GM12878 (cell line): ENCODE results near the gene RTP3. TPM values are rescaled to one million over a fixed set of nuclear protein-coding genes. Genes with fewer than 3 reads are reported as not detected.

Source experiments
- ATAC-seq: fragments of 200-7000 bp; cut with Tn5 transposase; 3 replicates; pipeline ENCODE4 v1.9.1; 2020; ENCODE audit warnings: mild to moderate bottlenecking, moderate library complexity
- BruUV-seq: library from RNA; stranded (reverse); fragments of 400-500 nt; replicated peaks from 2 replicates; lab custom pipeline; 2021; lab: Mats Ljungman, UMichigan
- CTCF ChIA-PET: fragments of 300-600 bp; sonication (Branson Sonifier 250); formaldehyde crosslinking; extraction: SDS; loops from one replicate; lab custom pipeline; 2021; ENCODE audit warnings: inconsistent platforms; lab: Yijun Ruan, JAX
- POLR2A ChIA-PET: fragments of 350-600 bp; formaldehyde crosslinking; extraction: SDS; loops from one replicate; lab custom pipeline; 2021; ENCODE audit warnings: inconsistent platforms; lab: Charles Lee
- RAD21 ChIA-PET: fragments of 300-600 bp; sonication (Branson Sonifier 250); formaldehyde crosslinking; loops from one replicate; lab custom pipeline; 2023; ENCODE audit warnings: antibody characterized with exemption; ENCODE audit not compliant: unreplicated experiment; lab: Charles Lee
- SMC1A ChIA-PET: fragments of 300-600 bp; sonication (Branson Sonifier 250); formaldehyde crosslinking; loops from one replicate; lab custom pipeline; 2023; ENCODE audit not compliant: unreplicated experiment, uncharacterized antibody; lab: Charles Lee
- DNase-seq: peaks from one replicate; pipeline ENCODE4 v3.0.0-alpha.2; 2011; ENCODE audit warnings: low read depth, low spot score
- FAIRE-seq: peaks from 3 replicates; lab custom pipeline; 2011; peaks lifted over from hg19 to GRCh38; lab: Jason Lieb, UNC
- H2AFZ ChIP-seq: 2 replicates; pipeline ENCODE4 v1.6.0; 2011; ENCODE audit warnings: low read depth, low read length, control low read depth; ENCODE audit not compliant: control insufficient read depth
- H3K27ac ChIP-seq: 2 replicates; pipeline ENCODE4 v1.5.1; 2011; ENCODE audit warnings: control low read depth; ENCODE audit not compliant: control insufficient read depth, insufficient read depth
- H3K27me3 ChIP-seq, 2 experiments: replicated peaks in 1 of 2; 2 replicates each; pipeline versions ENCODE4 v1.6.0 to v1.6.1; 2011; ENCODE audit warnings: low read length in 1 of 2; ENCODE audit not compliant: control insufficient read depth in 2 of 2, insufficient read depth in 2 of 2
- H3K36me3 ChIP-seq, 2 experiments: 2 replicates each; pipeline ENCODE4 v1.5.1; 2011; ENCODE audit warnings: low read length in 1 of 2; ENCODE audit not compliant: control insufficient read depth in 2 of 2, insufficient read depth in 2 of 2
- H3K4me1 ChIP-seq: 2 replicates; pipeline ENCODE4 v1.6.1; 2011; ENCODE audit warnings: mild to moderate bottlenecking, low read length, moderate library complexity, mixed read lengths; ENCODE audit not compliant: control insufficient read depth, insufficient read depth
- H3K4me2 ChIP-seq: 2 replicates; pipeline ENCODE4 v1.6.0; 2011; ENCODE audit warnings: control low read depth; ENCODE audit not compliant: control insufficient read depth, insufficient read depth
- H3K4me3 ChIP-seq: fragments of 200-600 bp; sonication (generic); 2 replicates; pipeline ENCODE4 v1.5.1; 2016
- H3K79me2 ChIP-seq: 2 replicates; pipeline ENCODE4 v1.6.0; 2011; ENCODE audit warnings: low read length; ENCODE audit not compliant: control insufficient read depth, insufficient read depth
- H3K9ac ChIP-seq: 2 replicates; pipeline ENCODE4 v1.8.0; 2011; ENCODE audit warnings: low read length, control low read depth, mixed read lengths; ENCODE audit not compliant: control insufficient read depth, insufficient read depth
- H3K9me3 ChIP-seq: replicated peaks from 3 replicates; pipeline ENCODE4 v1.5.1; 2011; ENCODE audit warnings: mild to moderate bottlenecking, low read length; ENCODE audit not compliant: control insufficient read depth, insufficient read depth
- H4K20me1 ChIP-seq: 2 replicates; pipeline ENCODE4 v1.6.0; 2011; ENCODE audit not compliant: control insufficient read depth, insufficient read depth
- BCL11A ChIP-seq: IDR thresholded peaks from 2 replicates; pipeline ENCODE4 v1.6.1; 2011; ENCODE audit warnings: low read depth, low read length
- CEBPB ChIP-seq, 2 experiments: fragments of 150-350 bp in 1 of 2; IDR thresholded peaks; 2 replicates each; pipeline ENCODE4 v1.6.1; 2012 to 2014; ENCODE audit warnings: low read depth in 2 of 2, low read length in 2 of 2, borderline replicate concordance in 1 of 2, inconsistent platforms in 1 of 2
- CREB1 ChIP-seq: IDR thresholded peaks from 2 replicates; pipeline ENCODE4 v1.6.1; 2012; ENCODE audit warnings: low read depth, mild to moderate bottlenecking, inconsistent platforms
- CREM ChIP-seq: IDR thresholded peaks from 2 replicates; pipeline ENCODE4 v1.6.1; 2014; ENCODE audit warnings: antibody characterized with exemption, low read depth
- FOXK2 ChIP-seq: fragments of 450-650 bp; IDR thresholded peaks from 2 replicates; pipeline ENCODE4 v1.6.1; 2017; ENCODE audit warnings: mild to moderate bottlenecking, moderate library complexity
- HDAC6 ChIP-seq: fragments of 200-600 bp; sonication (generic); IDR thresholded peaks from one replicate; pipeline ENCODE4 v1.8.0; 2017; ENCODE audit warnings: antibody characterized with exemption; ENCODE audit not compliant: unreplicated experiment
- JUNB ChIP-seq: IDR thresholded peaks from 2 replicates; pipeline ENCODE4 v1.6.1; 2016; ENCODE audit warnings: antibody characterized with exemption, mild to moderate bottlenecking
- MEF2A ChIP-seq: IDR thresholded peaks from 2 replicates; pipeline ENCODE4 v1.6.1; 2011; ENCODE audit warnings: low read depth, mild to moderate bottlenecking, low read length, moderate library complexity; ENCODE audit not compliant: insufficient read depth
- MXI1 ChIP-seq: fragments of 150-350 bp; IDR thresholded peaks from 2 replicates; pipeline ENCODE4 v1.6.1; 2011; ENCODE audit warnings: low read depth, mild to moderate bottlenecking, inconsistent platforms, low read length, improper control_type of control experiment
- SMARCA5 ChIP-seq: fragments of 450-650 bp; IDR thresholded peaks from 2 replicates; pipeline ENCODE4 v1.6.1; 2017; ENCODE audit warnings: mild to moderate bottlenecking
- TBL1XR1 ChIP-seq: IDR thresholded peaks from 2 replicates; pipeline ENCODE4 v1.6.1; 2012; ENCODE audit warnings: low read depth, low read length, improper control_type of control experiment
- WGBS: methylation state at CpG from one replicate; pipeline ENCODE4 v1.1.6; 2016; ENCODE audit warnings: low lambda C conversion rate; ENCODE audit not compliant: insufficient replicate concordance, insufficient coverage; ENCODE audit errors: missing lambda C conversion rate; 5-methylcytosine and 5-hydroxymethylcytosine counted together
- in situ Hi-C: fragments of 300-500 bp; cut with MboI; formaldehyde crosslinking; loops from 9 replicates; pipeline ENCODE4 v1.14.3; 2018; ENCODE audit warnings: mixed read lengths
- intact Hi-C: fragments of 100-400 bp; cut with micrococcal nuclease; formaldehyde crosslinking; loops from one replicate; pipeline ENCODE4 v1.14.2; 2022; ENCODE audit not compliant: unreplicated experiment
- polyA plus RNA-seq, 11 experiments: library from polyadenylated mRNA; depleted of rRNA in 4 of 11; unstranded in 6 of 11; stranded (reverse) in 5 of 11; fragments of >200 nt; fragmentation: Nextera tagmentation in 4 of 11; fragmentation: Illumina TruSeq in 1 of 11; extraction: Ambion mirVana in 4 of 11; extraction: Trizol in 1 of 11; gene quantifications; 1 replicate in 1 of 11; 2 replicates in 10 of 11; pipeline versions ENCODE4 v1.2.1 to v1.2.3, GENCODE V29; 2011 to 2016; ENCODE audit warnings: inconsistent platforms in 2 of 11, missing spikeins in 2 of 11, low read depth in 1 of 11
- total RNA-seq, 4 experiments: library from RNA; depleted of rRNA in 3 of 4; stranded (reverse); fragments of >200 nt in 3 of 4; fragmentation: Illumina TruSeq in 1 of 4; extraction: Trizol in 1 of 4; gene quantifications; 2 replicates each; pipeline versions ENCODE4 v1.2.1 to v1.2.3, GENCODE V29; 2013 to 2021
- TF ChIP-seq, protein P1 (sequence below): IDR thresholded peaks from 2 replicates; pipeline ENCODE4 v1.6.1; 2011; ENCODE audit warnings: borderline replicate concordance, low read depth, mild to moderate bottlenecking, moderate library complexity, mixed read lengths, low read length; ENCODE audit not compliant: insufficient read depth; ENCODE audit errors: extremely low read length
- TF ChIP-seq, protein P2 (sequence below): fragments of 450-650 bp; IDR thresholded peaks from 2 replicates; pipeline ENCODE4 v1.6.1; 2016; ENCODE audit warnings: mild to moderate bottlenecking

The RTP3 gene
- total and polyA plus RNA-seq, 10 of the 15 experiments (the other 5 are each of a cell fraction or from before 2014, with no cell fraction given) = 0.06 TPM; not detected in 9

DNA sequence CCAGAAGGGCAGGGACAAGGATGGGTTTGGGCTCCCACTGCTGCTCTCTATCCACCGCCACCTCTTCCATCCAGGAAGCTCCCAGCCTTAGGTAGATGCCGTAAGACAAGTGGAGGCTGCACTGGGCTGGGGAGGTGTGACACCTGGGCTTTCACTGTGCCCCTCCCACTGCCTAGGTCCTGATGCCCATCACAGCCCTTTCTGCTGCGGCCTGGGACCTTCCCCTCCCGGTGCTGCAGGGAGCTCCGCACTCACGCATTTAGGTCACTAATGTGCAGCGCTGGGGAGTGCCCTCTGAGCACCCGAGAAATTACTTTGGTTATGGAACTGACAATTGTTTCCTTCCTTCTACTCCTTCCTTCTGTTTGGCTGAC lies 33.9 kb upstream of the RTP3 start:
- Histone ChIP-seq H3K4me2 (no peak overlapping the region), H4K20me1 (no peaks in the 10 kb centered on the region), H3K27ac (no peak overlapping the region), H3K36me3 (no peaks in the 10 kb centered on the region), H3K4me3 (no peak overlapping the region), H3K79me2 (no peaks in the 10 kb centered on the region), H3K9me3 (no peaks in the 10 kb centered on the region; the same call in 2 of the 3 replicates), H3K9ac (no peak overlapping the region), H2AFZ (no peak overlapping the region), H3K4me1 (no peaks in the 10 kb centered on the region), H3K27me3 (peaks cover 8 to 17% of the 10 kb centered on the region in 2 experiments)
- intact Hi-C loops (no loop called here), in situ Hi-C loops (no loop called here)
- ChIA-PET POLR2A (no interaction called here), SMC1A (no interaction called here), RAD21 (no interaction called here), CTCF (interaction anchor here (1.4 kb wide), 2 partner anchors 10 to 14 kb away, joined by 4 read pairs; no protein-coding TSS in a partner anchor)
- ATAC-seq (no peak), DNase-seq (no peak), FAIRE-seq (no peak)
- BruUV-seq = no TSS peak
- 52% methylated on average over 7 of the region's 8 CpGs for WGBS
- TF ChIP-seq CREM (no peak), JUNB (no peak), MXI1 (no peak), CREB1 (no peak), BCL11A (no peak), TBL1XR1 (no peak), CEBPB (IDR thresholded peaks at IDR 0.05; ENCODE audit: borderline replicate concordance in 1 of 2, low read depth in 2 of 2, low read length in 2 of 2) (no peak), FOXK2 (no peak), SMARCA5 (no peak), HDAC6 (no peak), MEF2A (no peak)
- TF ChIP-seq, protein P1, sequence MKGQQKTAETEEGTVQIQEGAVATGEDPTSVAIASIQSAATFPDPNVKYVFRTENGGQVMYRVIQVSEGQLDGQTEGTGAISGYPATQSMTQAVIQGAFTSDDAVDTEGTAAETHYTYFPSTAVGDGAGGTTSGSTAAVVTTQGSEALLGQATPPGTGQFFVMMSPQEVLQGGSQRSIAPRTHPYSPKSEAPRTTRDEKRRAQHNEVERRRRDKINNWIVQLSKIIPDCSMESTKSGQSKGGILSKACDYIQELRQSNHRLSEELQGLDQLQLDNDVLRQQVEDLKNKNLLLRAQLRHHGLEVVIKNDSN = no peak
- TF ChIP-seq, protein P2, sequence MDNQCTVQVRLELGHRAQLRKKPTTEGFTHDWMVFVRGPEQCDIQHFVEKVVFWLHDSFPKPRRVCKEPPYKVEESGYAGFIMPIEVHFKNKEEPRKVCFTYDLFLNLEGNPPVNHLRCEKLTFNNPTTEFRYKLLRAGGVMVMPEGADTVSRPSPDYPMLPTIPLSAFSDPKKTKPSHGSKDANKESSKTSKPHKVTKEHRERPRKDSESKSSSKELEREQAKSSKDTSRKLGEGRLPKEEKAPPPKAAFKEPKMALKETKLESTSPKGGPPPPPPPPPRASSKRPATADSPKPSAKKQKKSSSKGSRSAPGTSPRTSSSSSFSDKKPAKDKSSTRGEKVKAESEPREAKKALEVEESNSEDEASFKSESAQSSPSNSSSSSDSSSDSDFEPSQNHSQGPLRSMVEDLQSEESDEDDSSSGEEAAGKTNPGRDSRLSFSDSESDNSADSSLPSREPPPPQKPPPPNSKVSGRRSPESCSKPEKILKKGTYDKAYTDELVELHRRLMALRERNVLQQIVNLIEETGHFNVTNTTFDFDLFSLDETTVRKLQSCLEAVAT = no peak
